Measurements from ENCODE around the gene RMRP. TPM values are rescaled to one million over a fixed set of nuclear protein-coding genes. Genes with fewer than 3 reads are reported as not detected.
A peak's percentile ranks its signal among the peaks of the same experiment; 100 is the strongest.
"Not testable (repeated sequence)": the region's sequence is repeated elsewhere in the genome, so short reads cannot be mapped to it uniquely, and the experiment has no call there.

The RMRP gene
- polyA plus RNA-seq, 3 donors from 2014 or later, result 23.0 TPM; not detected in 2

DNA sequence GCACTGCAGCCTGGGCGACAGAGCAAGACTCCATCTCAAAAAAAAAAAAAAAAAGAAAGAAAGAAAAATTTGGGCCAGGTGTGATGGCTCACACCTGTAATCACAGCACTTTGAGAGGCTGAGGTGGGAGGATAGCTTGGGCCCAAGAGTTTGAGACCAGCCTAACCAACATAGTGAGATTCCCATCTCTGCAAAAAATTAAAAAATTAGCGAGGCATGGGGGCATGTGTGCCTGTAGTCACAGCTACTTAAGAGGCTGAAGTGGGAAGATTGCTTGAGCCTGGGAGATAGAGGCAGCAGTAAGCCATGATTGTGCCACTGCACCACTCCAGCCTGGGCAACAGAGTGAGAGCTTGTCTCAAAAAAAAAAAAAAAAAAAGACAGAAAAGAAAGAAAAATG lies 4.2 kb downstream of the RMRP start:
- Mint-ChIP-seq H3K9me3 (peaks cover 0 to 5% (median 3%) of the 10 kb centered on the region in 6 donors), H3K27me3 (ENCODE audit: low read depth in 3 of 3) (peaks cover 13 to 21% (median 20%) of the 10 kb centered on the region in 3 donors), H3K4me3 (no peak overlapping the region), H3K27ac (no peak overlapping the region), H3K4me1 (peaks cover 41 to 50% of the 10 kb centered on the region in 2 donors), H3K36me3 (no peaks in the 10 kb centered on the region)
- no peak for DNase-seq

DNA sequence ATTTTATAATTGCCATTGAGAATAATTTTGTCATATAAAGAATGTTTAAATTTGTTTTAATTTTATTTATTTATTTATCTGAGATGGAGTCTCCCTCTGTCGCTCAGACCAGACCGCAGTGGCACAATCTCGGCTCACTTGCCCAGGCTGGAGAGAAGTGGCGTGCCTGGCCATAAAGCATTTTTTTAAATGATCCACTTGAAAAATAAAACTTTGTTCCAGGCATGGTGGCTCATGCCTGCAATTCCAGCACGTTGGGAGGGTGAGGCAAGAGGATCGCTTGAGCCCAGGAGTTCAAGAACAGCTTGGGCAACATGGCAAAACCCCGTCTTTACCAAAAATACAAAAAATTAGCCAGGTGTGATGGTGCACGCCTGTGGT lies 5.0 kb downstream of the RMRP start:
- H3K27ac Mint-ChIP-seq, result no peak overlapping the region
- no peaks in the 10 kb centered on the region for H3K36me3 Mint-ChIP-seq
- peaks cover 0 to 2% (median 1%) of the 10 kb centered on the region in 6 donors for H3K9me3 Mint-ChIP-seq
- no peak for DNase-seq
- H3K4me1 Mint-ChIP-seq, result peaks cover 47 to 54% of the 10 kb centered on the region in 2 donors
- H3K27me3 Mint-ChIP-seq (ENCODE audit: low read depth in 3 of 3), result peaks cover 8 to 16% (median 14%) of the 10 kb centered on the region in 3 donors
- H3K4me3 Mint-ChIP-seq, result no peak overlapping the region

DNA sequence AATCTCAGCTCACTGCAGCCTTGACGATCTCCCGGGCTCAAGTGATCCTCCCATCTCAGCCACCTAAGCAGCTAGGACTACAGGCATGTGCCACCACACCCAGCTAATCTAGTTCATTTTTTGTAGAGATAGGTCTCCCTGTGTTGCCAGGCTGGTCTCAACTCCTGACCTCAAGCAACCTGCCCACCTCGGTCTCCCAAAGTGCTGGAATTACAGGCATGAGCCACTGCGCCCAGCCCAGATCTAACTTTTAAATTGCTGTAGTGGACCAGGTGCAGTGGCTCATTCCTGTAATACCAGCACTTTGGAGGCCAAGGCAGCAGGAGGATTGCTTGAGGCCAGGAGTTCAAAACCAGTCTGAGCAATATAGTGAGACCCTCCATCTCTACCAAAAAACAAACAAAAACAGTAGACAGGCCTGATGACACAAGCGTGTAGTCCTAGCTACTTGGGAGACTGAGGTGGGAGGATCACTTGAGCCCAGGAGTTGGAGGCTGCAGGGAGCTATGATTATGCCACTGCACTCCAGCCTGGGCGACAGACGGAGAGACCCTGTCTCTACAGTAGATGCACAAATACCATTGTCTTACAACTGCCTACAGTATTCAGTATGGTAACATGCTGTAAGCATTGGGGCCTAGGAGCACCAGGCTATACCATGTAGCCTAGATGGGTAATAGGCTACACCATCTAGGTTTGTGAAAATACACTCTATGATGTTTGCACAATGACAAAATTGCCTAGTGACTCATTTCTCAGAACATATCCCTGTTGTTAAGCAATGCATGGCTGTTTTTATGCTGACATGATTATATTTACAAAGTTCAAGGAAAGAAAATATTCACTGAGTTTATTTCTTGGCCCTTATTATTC lies 5.6 kb downstream of the RMRP start:
- Mint-ChIP-seq H3K4me1 (peaks cover 47 to 54% of the 10 kb centered on the region in 2 donors), H3K27me3 (ENCODE audit: low read depth in 3 of 3) (peaks cover 8 to 16% (median 14%) of the 10 kb centered on the region in 3 donors), H3K4me3 (no peak overlapping the region), H3K9me3 (no peaks in the 10 kb centered on the region), H3K36me3 (no peaks in the 10 kb centered on the region), H3K27ac (no peak overlapping the region)
- DNase-seq, result no peak

DNA sequence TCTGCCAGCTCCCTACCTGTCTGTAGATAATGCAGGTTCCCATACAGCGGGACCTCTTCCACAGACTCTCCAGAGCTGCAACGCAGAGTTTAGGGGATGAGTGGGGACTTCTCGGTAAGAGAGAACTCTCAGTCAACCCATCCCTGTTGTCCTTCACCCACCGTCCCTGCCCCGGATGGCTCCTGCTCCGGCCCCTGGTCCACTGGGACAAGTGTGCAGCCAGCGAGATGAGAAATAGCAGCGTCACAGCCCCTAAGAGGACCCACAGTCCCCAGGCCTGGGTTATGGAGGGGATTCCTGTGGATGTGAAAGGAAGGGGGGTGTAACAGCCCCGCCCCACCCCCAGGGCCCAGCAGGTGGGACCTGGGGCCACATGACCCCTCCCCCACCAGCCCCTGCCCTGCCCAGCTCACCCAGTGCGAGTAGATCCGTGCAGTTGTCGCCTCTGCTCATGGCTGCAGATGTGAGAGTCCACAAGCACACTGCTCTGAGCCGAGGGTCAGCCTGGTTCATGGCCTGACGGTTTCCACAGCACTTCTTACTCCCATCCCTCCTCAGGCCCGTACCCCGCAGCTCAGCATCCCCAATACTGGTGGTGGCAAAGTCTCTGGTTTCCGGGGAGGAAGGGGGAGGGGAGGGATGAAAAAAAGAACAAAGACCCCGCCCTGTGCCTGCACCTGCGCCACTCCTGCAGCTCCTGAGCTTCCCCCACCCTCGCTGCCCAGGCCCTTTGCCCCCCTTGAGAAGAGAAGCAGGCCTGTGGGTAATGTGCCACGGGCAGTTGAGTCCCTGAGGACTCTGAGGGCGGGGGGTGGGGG lies 7.3 kb downstream of the RMRP start, which contains the start of gene SIT1:
SIT1 (minus strand) TSS at position 591 of the 818 bp plus-strand sequence; CDS start at position 513, 78 bp downstream.
- no peaks in the 10 kb centered on the region for H3K36me3 Mint-ChIP-seq
- H3K27me3 Mint-ChIP-seq (ENCODE audit: low read depth in 3 of 3), result peaks cover 10 to 18% (median 10%) of the 10 kb centered on the region in 3 donors
- H3K4me3 Mint-ChIP-seq, result no peak within 1 kb of the TSS
- H3K4me1 Mint-ChIP-seq, result peaks cover 45 to 51% of the 10 kb centered on the region in 2 donors
- H3K27ac Mint-ChIP-seq, result peak within 1 kb of the TSS in 3 of 6 donors; percentile 15 to 50 (median 37)
- no peaks in the 10 kb centered on the region for H3K9me3 Mint-ChIP-seq
- no peak for DNase-seq

DNA sequence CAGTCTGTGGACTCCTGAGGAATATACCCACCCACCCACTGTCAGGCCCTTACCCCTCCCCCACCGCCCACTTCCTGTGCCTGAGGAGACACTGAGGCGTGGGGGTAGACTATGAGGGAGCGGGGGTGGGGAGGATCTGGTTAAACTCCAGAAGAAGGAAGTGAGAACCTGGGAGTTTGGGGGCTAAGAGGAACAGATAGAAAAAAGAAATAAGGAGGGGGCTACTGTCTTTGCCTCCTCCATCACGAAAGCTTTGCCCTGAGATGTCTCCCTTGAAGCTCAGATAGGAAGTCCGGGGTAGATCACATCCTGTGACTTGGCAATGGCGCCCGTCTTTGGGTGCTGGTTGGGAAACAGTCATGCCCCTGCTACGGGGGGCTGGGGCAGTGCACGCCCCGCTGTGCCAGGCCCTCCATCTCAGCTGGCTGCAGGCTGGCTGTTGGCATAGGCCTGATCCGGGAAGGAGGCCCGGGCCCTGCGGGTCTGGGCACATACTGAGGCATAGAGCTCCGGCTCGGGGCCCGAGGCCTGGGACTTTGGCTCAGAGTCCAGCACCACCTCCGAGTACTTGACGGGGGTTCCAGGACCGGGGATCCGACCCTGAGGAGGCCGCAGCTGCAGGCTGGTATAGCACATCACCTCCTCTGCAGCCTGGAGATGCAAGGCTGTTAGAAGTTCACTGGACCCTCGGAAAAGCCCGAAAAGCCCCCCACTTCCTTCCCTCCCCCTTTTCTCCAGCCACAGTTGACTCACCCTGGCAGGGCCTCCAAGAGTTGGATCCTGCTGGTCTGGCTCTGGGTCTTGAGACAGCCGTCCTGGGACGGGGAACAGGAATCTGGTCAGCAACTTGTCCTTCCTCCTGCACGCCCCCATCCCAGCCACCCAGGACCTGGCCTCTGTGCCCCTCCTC lies 8.1 kb downstream of the RMRP start:
- peaks cover 10 to 18% (median 10%) of the 10 kb centered on the region in 3 donors for H3K27me3 Mint-ChIP-seq (ENCODE audit: low read depth in 3 of 3)
- peak overlapping the region in 3 of 5 donors; percentile 25 to 41 (median 30) for H3K4me3 Mint-ChIP-seq
- H3K27ac Mint-ChIP-seq, result peak overlapping the region in 4 of 6 donors; percentile 60 to 79 (median 72)
- no peak for DNase-seq
- peaks cover 47 to 57% of the 10 kb centered on the region in 2 donors for H3K4me1 Mint-ChIP-seq
- H3K9me3 Mint-ChIP-seq, result no peaks in the 10 kb centered on the region
- H3K36me3 Mint-ChIP-seq, result no peaks in the 10 kb centered on the region

DNA sequence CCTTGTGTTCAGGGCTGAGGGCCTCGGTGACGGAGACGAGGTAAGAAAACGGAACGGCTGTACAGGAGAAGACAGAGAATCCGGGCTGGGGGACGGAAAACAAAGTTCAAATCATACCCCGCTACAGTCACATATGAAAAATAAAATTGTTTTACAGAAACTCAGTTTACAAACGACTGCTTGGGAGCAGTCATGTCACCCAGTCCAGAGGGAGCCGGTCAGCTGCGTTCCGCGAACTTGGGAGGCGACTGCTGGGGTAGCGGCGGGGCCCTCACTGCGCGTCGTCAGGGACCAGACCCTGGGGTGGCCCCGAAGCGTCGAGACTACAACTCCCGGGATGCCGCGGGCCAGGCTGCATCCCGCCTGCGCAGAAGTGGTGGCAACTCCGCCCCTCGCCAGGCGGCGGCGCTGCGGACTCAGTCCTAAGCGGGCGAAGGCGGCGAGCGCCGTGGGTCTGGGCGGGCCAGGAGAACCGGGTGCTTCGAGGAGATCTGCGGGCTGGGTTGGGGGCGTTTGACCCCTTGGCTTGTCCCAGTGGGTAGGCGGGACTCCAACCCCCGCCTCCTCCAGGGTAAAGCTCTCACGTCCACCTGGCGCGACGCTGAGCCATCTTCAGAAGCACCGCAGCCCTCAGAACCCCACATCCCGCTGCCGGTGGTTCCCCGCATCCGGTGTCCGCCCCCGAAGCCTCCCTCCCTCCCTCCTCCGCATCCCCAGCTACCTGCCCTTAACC lies 11.1 kb downstream of the RMRP start:
- H3K4me1 Mint-ChIP-seq, result peaks cover 57 to 73% of the 10 kb centered on the region in 2 donors
- H3K36me3 Mint-ChIP-seq, result peaks cover 0 to 4% (median 4%) of the 10 kb centered on the region in 3 donors
- peak; percentile 91 to 92 (median 91) for DNase-seq
- peak overlapping the region; percentile 97 to 99 (median 98) for H3K27ac Mint-ChIP-seq
- no peaks in the 10 kb centered on the region for H3K9me3 Mint-ChIP-seq
- peak overlapping the region; percentile 92 to 100 (median 96) for H3K4me3 Mint-ChIP-seq
- H3K27me3 Mint-ChIP-seq (ENCODE audit: low read depth in 3 of 3), result peaks cover 10 to 18% (median 10%) of the 10 kb centered on the region in 3 donors

DNA sequence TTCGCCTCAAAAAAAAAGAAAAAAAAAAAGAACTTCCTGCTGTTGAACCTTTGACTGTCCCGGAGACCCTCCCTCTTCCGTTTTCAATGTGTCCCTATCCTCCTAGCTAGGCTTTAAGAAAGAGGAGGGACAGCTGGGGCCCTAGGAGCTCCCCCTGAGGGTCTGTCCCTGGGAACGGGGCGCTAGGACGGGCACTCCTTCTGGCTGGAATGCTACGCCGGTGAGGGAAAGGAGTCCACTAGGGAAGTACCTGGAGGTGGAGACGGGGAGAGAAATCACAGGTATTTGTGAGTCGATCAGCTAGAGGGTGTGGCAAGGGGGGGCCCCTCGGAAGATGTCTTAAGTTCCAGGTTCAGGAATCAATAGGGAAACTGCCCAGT lies 11.7 kb downstream of the RMRP start:
- no peak for DNase-seq
- H3K36me3 Mint-ChIP-seq, result peaks cover 0 to 5% (median 4%) of the 10 kb centered on the region in 3 donors
- H3K27ac Mint-ChIP-seq, result peak overlapping the region; percentile 97 to 99 (median 98)
- H3K4me3 Mint-ChIP-seq, result peak overlapping the region; percentile 92 to 100 (median 96)
- peaks cover 62 to 73% of the 10 kb centered on the region in 2 donors for H3K4me1 Mint-ChIP-seq
- peaks cover 10 to 18% (median 10%) of the 10 kb centered on the region in 3 donors for H3K27me3 Mint-ChIP-seq (ENCODE audit: low read depth in 3 of 3)
- H3K9me3 Mint-ChIP-seq, result no peaks in the 10 kb centered on the region

DNA sequence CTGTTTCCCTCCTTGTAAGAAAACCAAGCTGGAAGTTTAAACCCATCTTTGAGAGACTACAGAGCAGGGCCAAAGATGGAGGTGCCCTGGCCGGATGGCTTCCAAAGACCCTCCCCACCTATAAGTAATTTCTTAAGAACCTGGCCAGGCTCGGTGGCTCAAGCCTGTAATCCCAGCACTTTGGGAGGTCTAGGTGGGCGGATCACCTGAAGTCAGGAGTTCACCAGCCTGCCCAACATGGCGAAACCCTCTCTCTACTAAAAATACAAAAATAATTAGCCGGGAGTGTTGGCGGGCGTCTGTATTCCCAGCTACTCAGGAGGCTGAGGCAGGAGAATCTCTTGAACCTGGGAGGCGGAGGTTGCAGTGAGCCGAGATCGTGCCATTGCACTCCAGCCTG lies 12.1 kb downstream of the RMRP start:
- not testable (repeated sequence) for DNase-seq, H3K36me3 Mint-ChIP-seq, H3K9me3 Mint-ChIP-seq
- peak overlapping the region; percentile 92 to 100 (median 96) for H3K4me3 Mint-ChIP-seq
- peak overlapping the region; percentile 97 to 99 (median 98) for H3K27ac Mint-ChIP-seq
- peaks cover 10 to 18% (median 10%) of the 10 kb centered on the region in 3 donors for H3K27me3 Mint-ChIP-seq (ENCODE audit: low read depth in 3 of 3)
- H3K4me1 Mint-ChIP-seq, result peaks cover 66 to 76% of the 10 kb centered on the region in 2 donors

DNA sequence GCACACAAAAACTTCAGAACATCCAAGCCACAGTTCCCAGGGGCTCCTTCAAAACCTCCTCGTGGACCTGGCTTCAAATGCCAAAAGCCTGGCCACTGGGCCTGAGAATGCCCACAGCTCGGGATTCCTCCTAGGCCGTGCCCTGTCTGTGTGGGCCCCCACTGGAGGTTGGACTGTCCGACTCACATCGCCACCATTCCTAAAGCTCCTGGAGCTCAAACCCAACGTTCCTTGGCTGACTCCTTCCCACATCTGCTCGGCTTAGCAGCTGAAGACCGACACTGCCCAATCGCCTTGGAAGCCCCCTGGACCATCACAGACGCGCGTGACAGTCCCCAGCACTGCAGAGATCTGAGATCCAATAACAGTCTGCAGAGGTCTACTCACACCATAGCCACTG lies 14.8 kb downstream of the RMRP start:
- no peak for DNase-seq
- peaks cover 9 to 16% (median 10%) of the 10 kb centered on the region in 3 donors for H3K36me3 Mint-ChIP-seq
- H3K27me3 Mint-ChIP-seq (ENCODE audit: low read depth in 3 of 3), result peaks cover 10 to 15% (median 10%) of the 10 kb centered on the region in 3 donors
- peaks cover 72 to 85% of the 10 kb centered on the region in 2 donors for H3K4me1 Mint-ChIP-seq
- no peak overlapping the region for H3K4me3 Mint-ChIP-seq
- H3K27ac Mint-ChIP-seq, result peak overlapping the region in 3 of 6 donors; percentile 3 to 53 (median 28)
- H3K9me3 Mint-ChIP-seq, result no peaks in the 10 kb centered on the region

DNA sequence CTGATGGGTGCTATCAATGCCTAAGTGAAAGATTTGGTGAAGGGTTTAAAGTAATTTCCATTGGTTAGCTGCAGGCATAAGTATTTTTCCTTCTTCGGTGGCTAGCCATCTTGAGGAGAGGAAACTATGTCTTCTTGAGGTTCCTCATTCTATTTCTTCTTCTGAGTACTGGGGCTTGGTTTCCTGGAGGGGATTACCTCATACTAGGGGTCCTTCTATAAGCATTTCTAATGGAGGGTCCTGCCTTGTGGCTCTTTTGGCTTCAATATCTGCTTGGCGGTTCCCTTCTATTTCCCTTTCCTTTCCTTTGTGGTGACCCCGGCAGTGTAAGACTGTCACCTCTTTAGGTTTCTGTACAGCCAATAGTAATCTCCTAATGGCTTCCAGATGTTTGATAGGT lies 16.3 kb downstream of the RMRP start:
- Mint-ChIP-seq H3K36me3 (peaks cover 10 to 16% (median 12%) of the 10 kb centered on the region in 3 donors), H3K27ac (peak overlapping the region in 5 of 6 donors; percentile 21 to 85 (median 55)), H3K4me3 (peak overlapping the region in 2 of 5 donors; percentile 14 to 57), H3K4me1 (peaks cover 76 to 88% of the 10 kb centered on the region in 2 donors)
- H3K27me3 Mint-ChIP-seq (ENCODE audit: low read depth in 3 of 3); DNase-seq; H3K9me3 Mint-ChIP-seq: not testable (repeated sequence)

DNA sequence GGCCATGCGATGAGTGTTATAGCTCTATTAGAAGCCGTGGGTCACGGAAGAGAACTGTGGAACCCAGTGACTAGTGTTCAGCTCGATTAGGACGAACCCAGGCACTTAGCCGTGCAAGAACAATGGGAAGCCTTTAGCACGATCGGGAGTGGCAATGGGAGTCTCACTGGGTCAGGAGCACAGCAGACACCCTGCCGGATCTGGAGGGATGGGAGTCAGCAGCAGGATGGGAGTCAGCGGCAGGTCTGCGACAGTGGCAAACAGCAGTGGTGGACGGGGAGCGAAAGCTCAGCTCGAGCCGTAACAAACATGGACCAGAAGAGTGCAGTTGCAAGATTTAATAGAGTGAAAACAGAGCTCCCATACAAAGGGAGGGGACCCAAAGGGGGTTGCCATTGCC lies 17.4 kb downstream of the RMRP start:
- Mint-ChIP-seq H3K4me3 (peak overlapping the region in 2 of 5 donors; percentile 45 to 56), H3K36me3 (peaks cover 10 to 16% (median 12%) of the 10 kb centered on the region in 3 donors), H3K4me1 (peaks cover 76 to 88% of the 10 kb centered on the region in 2 donors), H3K27ac (peak overlapping the region; percentile 30 to 97 (median 80))
- DNase-seq; H3K27me3 Mint-ChIP-seq (ENCODE audit: low read depth in 3 of 3); H3K9me3 Mint-ChIP-seq: not testable (repeated sequence)

DNA sequence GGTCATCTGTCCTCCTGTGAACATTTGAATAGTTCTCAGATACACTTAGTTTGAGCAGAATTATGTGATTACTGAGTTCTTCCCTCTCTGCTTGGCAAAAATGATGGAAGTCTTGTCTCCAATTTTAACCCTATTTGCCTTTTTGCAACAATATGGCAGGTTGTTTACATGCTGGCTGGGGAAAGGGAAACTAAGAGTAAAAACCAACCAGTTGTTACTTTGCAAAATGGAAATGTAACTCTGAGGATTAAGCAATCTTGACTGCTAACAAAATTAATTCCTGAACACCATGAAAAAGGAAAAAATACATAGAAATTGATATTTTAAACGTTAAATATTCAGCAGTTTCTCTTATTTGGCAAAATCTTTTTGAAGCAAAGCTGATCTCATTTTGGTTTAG lies 18.2 kb downstream of the RMRP start:
- Mint-ChIP-seq H3K27ac (peak overlapping the region; percentile 95 to 98 (median 97)), H3K27me3 (ENCODE audit: low read depth in 3 of 3) (peaks cover 0 to 2% (median 0%) of the 10 kb centered on the region in 3 donors), H3K4me3 (peak overlapping the region; percentile 59 to 91 (median 75)), H3K4me1 (peaks cover 79 to 91% of the 10 kb centered on the region in 2 donors), H3K36me3 (peaks cover 10 to 16% (median 12%) of the 10 kb centered on the region in 3 donors), H3K9me3 (no peaks in the 10 kb centered on the region)
- no peak for DNase-seq
